Neural cell (in vitro differentiated cells): ENCODE data around the gene FUT7.

Experiments used
- EP300 ChIP-seq: fragments of 450-650 bp; conservative IDR thresholded peaks from 2 replicates; pipeline ENCODE4 v1.6.1; 2014; ENCODE audit warnings: antibody characterized with exemption, mild to moderate bottlenecking, moderate library complexity; ENCODE audit not compliant: poor library complexity, severe bottlenecking
- EZH2 ChIP-seq: fragments of 200-600, 300-800 bp; shearing (Covaris generic), sonication (generic); IDR thresholded peaks from 2 replicates; pipeline ENCODE4 v1.6.1; 2014; ENCODE audit warnings: antibody characterized with exemption, low read length, borderline replicate concordance, mild to moderate bottlenecking; ENCODE audit not compliant: insufficient read depth, poor library complexity, severe bottlenecking
- MXI1 ChIP-seq: fragments of 450-650 bp; conservative IDR thresholded peaks from 2 replicates; pipeline ENCODE4 v1.6.1; 2014; ENCODE audit warnings: antibody characterized with exemption, mild to moderate bottlenecking; ENCODE audit not compliant: poor library complexity, severe bottlenecking
- POLR2AphosphoS5 ChIP-seq: IDR thresholded peaks from 2 replicates; pipeline ENCODE4 v1.6.1; 2012
- RAD21 ChIP-seq: fragments of 450-650 bp; conservative IDR thresholded peaks from 2 replicates; pipeline ENCODE4 v1.6.1; 2014; ENCODE audit warnings: antibody characterized with exemption, mild to moderate bottlenecking, moderate library complexity
- SMC3 ChIP-seq: fragments of 450-650 bp; conservative IDR thresholded peaks from 2 replicates; pipeline ENCODE4 v1.6.1; 2014; ENCODE audit warnings: antibody characterized with exemption, mild to moderate bottlenecking, moderate library complexity; ENCODE audit not compliant: poor library complexity
- TAF1 ChIP-seq: IDR thresholded peaks from 2 replicates; pipeline ENCODE4 v1.6.1; 2012; ENCODE audit warnings: low read depth
- TF ChIP-seq, protein P1 (sequence below): fragments of 450-650 bp; IDR thresholded peaks from 2 replicates; pipeline ENCODE4 v1.5.1; 2014; ENCODE audit warnings: antibody characterized with exemption, mild to moderate bottlenecking, moderate library complexity; ENCODE audit not compliant: poor library complexity, severe bottlenecking
- TF ChIP-seq, protein P2 (sequence below): IDR thresholded peaks from 2 replicates; pipeline ENCODE4 v1.6.1; 2012; ENCODE audit warnings: borderline replicate concordance

DNA sequence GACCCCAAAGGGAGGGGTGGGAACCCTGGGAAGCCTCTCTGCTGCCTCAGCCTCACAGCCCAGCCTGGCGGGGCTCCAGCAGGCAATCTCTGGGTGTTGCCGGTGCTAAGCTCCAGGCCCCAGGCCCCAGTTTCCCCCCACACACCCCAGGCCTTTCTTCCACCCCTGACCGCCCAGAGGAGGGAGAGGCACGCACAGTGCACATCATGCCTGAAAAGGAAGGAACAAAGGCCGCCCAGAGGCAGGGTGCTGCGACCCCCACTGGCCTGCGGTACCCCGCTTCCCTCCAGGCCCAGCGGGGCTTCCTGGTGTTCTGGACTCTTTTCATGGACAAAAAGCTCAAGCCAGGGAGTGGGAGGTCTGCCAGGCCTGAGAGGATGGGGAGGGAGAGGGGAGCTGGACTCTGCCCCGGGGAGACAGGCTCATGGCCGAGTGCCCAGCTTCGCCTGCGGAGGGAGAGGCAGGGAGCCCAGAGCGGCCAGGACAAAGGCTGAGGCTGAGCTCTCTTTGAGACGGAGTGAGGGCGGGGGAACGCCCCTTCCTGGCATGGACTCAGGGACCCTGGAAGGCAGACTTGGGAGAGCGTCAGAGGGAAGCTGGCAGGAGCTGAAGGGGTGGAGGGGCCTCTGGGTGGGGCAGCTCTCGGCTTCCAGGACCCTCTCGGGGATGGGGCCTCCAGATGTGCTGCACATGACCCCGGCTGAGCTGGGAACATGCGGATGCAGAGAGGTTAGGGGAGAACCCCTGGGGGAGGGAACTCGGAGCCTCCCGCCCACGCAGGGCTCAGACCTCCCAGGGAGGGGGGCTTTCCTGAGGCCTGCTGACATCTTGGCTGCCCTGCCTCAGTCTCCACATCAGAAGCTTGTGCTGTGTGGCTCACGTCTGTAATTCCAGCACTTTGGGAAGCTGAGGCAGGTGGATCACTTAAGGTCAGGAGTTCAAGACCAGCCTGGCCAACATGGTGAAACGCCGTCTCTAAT is 23.8 kb upstream of the FUT7 start:
- TF ChIP-seq EP300 (no peak), EZH2 (no peak), POLR2AphosphoS5 (no peak), TAF1 (no peak), MXI1 (no peak), RAD21 (no peak), SMC3 (no peak)
- TF ChIP-seq, protein P1, sequence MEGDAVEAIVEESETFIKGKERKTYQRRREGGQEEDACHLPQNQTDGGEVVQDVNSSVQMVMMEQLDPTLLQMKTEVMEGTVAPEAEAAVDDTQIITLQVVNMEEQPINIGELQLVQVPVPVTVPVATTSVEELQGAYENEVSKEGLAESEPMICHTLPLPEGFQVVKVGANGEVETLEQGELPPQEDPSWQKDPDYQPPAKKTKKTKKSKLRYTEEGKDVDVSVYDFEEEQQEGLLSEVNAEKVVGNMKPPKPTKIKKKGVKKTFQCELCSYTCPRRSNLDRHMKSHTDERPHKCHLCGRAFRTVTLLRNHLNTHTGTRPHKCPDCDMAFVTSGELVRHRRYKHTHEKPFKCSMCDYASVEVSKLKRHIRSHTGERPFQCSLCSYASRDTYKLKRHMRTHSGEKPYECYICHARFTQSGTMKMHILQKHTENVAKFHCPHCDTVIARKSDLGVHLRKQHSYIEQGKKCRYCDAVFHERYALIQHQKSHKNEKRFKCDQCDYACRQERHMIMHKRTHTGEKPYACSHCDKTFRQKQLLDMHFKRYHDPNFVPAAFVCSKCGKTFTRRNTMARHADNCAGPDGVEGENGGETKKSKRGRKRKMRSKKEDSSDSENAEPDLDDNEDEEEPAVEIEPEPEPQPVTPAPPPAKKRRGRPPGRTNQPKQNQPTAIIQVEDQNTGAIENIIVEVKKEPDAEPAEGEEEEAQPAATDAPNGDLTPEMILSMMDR: no peak
- TF ChIP-seq, protein P2, sequence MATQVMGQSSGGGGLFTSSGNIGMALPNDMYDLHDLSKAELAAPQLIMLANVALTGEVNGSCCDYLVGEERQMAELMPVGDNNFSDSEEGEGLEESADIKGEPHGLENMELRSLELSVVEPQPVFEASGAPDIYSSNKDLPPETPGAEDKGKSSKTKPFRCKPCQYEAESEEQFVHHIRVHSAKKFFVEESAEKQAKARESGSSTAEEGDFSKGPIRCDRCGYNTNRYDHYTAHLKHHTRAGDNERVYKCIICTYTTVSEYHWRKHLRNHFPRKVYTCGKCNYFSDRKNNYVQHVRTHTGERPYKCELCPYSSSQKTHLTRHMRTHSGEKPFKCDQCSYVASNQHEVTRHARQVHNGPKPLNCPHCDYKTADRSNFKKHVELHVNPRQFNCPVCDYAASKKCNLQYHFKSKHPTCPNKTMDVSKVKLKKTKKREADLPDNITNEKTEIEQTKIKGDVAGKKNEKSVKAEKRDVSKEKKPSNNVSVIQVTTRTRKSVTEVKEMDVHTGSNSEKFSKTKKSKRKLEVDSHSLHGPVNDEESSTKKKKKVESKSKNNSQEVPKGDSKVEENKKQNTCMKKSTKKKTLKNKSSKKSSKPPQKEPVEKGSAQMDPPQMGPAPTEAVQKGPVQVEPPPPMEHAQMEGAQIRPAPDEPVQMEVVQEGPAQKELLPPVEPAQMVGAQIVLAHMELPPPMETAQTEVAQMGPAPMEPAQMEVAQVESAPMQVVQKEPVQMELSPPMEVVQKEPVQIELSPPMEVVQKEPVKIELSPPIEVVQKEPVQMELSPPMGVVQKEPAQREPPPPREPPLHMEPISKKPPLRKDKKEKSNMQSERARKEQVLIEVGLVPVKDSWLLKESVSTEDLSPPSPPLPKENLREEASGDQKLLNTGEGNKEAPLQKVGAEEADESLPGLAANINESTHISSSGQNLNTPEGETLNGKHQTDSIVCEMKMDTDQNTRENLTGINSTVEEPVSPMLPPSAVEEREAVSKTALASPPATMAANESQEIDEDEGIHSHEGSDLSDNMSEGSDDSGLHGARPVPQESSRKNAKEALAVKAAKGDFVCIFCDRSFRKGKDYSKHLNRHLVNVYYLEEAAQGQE: no peak
